GM21528 (cell line): ENCODE results near the gene CLIC5.

Source experiments
- ATAC-seq: cut with Tn5 transposase; IDR thresholded peaks from one replicate; pipeline ENCODE4 v1.9.1; 2021; ENCODE audit warnings: mild to moderate bottlenecking, moderate library complexity; ENCODE audit not compliant: unreplicated experiment, low FRiP score

CLIC5 gene

DNA sequence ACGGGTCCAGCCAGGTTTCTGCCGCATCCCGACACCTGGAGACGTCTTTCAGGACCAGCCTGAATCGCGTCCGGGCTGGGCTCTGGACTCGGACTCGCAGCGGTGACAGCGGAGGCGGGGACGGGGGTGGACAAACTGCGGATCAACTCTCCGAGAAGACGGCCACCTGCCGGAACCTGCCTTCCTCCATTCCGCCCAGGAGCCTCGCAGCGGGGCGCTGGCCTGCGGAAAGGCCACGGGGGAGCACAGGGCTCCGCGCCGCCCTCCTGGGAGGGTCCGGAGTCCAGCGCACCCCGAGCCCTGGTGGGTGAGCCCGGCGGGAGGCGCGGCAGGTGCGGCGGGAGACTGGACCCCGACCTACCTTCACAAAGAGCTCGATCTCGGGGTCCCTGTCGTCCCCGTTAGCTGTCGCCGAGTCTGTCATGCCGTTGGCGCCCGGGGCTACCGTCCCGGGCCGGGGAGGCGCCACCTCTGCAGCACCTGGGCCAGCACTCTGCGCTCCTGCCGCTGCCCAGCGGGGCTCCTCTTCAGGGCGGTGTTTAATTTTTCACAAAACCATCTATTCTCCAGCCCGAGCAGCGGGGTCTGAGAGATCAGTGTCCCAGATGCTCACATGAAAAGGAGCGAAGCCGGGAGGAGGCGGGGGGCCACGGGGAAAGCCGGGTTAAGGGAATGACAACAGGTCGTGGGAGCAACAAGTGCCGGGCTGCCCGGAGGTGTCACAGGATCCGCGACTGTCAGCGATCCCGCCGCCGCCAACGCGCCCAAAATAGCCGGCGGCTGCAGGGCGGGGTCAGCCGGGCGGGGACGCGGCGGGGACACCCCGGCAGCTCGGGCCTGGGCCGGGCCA is at the start of gene CLIC5:
CLIC5 (minus strand) TSS at position 742 of the 850 bp plus-strand sequence; CDS start at position 424, 318 bp downstream.
- ATAC-seq = no peak

DNA sequence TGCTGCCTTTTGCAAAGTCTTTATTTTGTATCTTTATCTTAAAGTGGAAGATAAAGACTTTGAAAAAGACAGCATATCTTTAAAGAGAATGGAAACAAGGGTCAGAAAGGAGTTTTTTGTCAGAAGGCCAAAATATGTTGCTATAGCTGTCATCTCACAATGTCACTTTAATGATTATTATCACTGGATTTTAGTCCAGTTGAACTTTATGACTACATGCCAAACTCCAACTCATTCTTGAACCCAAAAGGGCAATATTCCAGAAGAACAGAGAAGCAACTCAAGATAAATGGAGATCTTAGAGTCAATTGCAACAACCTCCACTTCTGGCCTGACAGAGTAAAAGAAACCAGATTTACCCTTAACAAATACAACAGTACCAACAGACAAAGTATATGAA is 47.3 kb upstream of the CLIC5 start:
- no peak for ATAC-seq

DNA sequence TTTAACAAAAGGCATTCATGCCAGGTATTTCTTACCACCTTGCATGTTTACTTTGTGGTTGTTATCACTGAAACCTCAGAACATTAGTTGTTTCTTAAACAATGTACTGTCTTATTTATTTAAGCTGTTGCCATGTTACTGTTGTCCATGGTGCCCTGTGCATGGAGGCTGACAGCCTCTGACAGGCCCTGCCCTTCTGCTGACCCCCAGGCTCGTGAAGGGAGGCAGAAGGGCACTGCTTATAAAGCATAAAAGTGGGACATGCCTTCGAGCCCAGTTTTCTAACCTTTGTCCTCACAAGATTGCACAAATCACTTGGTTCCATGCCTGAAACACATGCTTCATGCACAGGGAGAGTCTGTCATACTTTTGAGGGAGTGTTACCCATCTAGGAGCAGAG is 46.7 kb upstream of the CLIC5 start:
- ATAC-seq = no peak

DNA sequence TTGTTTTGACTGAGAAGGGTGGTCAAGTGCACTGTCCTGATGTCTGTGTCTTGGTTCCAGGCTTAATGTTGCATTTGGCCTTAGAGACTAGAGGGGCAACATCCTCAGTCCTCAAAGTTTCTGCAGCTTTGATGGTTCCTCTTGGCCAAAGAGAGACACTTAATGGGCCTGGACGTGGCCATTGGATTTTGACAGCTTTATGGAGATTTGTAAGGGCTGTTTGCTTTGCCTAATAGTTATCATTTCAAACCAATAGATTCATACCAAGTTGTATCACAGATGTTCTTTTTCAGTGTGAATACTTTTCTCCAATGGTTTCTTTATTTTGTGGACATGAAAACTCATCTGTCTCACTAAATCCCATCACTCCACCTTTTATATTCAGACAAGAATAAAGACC is 45.8 kb upstream of the CLIC5 start:
- ATAC-seq = no peak

DNA sequence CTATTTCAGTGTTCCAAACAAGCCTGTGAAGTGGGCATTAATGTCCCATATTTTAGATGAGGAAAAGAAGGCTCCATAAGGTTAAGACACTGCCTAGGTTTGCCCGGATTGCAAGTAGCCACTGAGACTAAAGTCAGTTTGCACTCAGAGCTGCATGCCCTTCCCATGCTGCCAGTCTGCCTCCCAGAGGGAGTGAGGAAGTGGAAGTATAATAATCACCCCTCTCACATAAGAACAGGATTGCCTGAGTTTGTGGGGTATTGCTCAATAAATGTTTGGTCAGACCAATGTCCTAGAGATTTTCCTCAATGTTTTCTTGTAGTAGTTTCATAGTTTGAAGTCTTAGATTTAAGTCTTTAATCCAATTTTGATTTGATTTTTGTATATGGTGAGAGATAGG is 43.9 kb upstream of the CLIC5 start:
- no peak for ATAC-seq

DNA sequence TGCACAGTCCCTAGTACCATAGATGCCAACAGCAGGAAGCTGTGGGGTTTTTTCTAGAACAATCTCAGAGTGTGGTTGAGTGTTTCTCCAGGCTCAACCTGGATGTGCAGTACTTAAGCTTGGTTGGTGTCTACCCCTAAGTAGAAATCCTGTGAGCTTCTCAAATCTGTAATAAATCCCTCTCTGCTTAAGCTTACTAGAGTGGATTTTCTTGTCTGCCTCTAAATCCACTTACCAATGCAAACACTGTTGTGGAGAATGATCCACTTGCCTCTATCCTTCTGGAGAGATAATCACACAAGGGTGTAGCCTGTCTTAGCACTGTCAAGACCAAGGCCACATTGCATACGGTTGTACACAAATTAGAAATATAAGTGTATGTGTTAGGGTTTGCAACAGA is 43.3 kb upstream of the CLIC5 start:
- no peak for ATAC-seq

DNA sequence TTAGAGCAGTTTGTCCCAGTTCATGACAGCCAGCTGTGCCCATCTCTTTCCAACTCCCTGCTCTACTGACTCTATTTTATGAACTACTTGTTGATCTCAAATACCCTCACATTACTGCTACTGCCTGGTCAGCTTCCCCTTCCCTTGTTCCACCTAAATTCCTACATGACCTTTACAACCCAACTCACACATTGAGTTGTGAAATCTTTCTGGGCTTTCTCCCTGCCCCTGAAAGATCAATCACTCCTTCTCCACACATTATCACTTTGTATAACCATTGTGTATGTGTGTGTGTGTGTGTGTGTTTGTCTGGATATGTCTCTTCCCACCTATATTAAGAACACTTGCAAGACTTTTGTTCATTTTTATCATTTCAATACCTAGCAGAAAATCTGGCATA is 42.1 kb upstream of the CLIC5 start:
- ATAC-seq = no peak

DNA sequence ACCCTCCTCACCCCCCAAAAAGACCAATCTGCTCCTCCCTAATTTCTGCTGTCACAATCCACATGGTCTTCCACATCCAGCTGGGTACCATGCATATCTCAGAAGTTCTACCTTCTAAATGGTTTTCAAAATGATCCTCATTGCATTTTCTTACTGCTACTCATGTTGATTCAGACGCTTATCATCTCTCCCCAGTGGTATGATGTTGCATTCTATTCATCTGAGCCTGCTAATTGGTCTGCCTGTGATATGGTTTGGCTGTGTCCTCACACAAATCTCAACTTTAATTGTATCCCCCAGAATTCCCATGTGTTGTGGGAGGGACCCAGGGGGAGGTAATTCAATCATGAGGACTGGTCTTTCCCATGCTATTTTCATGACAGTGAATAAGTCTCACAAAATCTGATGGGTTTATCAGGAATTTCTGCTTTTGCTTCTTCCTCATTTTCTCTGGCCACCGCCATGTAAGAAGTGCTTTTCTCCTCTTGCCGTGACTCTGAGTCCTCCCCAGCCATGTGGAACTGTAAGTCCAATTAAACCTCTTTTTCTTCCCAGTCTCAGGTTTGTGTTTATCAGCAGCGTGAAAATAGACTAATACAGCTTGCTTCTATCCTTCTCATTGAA is 41.4 kb upstream of the CLIC5 start:
- no peak for ATAC-seq

DNA sequence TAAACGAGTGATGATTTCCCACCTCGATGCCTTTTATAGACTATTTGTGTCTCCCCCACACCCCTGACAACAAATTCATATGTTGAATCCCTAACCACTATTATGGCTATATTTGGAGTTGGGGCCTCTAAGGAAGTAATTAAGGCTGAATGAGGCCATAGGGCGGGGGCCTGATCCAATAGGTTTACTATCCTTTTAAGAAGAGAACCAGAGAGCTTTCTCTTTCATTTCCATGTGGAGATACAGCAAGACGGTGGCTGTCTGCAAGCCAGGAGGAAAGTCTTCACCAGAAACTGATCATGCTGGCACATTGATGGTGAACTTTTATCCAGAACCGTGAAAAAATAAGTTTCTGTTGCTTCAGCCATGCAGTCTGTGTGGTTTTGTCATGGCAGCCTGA is 38.9 kb upstream of the CLIC5 start:
- no peak for ATAC-seq

DNA sequence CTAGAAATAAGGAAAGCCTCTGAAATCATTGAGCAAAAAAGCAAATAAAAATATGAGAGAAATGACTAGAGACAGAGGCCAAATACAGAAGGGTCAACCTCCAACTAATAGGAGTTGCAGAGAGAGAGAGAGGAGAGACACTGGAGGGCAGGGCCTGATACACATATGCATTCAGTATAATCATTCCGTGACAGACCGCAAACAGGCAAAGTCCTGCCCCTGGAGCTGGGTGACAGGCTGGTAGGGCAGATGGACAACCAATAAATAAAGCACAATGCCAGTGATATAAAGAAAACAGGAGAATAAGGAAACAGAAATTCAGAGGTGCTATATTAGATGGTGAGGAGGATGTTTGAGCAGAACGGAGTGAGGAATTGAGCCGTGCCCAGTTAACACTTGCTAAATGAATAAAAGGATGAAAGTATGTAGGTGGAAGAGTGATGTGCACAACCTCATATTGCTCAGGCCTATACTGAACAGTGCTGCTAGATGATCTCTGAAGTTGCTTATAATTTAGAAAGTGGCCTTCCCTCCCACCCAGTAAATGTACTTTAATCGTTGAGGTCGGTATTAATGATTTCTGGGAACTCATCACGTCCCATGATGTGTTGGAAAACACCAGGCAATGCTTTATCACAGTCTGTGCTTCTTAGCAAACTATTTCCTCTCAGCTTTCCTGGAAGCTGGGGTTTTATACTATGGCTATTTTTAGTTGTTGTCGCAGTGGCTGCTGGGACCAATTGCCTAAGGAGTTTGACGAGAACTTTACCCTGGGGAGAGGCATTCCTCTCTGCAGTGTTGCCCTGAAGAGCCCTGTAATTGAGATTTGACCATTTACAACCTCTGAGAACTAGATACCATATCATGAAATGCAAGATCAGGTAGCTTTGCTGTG is 37.6 kb upstream of the CLIC5 start:
- no peak for ATAC-seq

DNA sequence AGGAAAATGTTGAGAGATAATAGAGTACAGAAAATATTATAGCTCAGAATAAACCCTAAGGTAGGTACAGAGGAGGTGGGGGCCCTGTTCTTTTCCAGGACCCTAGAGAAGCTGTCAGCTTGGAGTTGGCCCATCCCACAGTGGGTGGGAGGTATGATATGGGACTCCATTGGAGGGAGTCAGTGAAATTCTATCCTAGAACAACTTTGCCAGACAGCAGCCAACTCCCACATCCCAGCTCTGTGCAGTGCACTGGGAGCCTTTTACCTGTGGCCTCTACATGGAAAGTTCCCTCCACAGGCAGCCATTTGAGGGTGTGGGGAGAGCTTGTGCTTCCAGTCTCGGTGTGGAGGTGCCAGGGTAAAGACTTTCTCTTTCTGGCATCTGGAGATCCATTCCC is 36.8 kb upstream of the CLIC5 start:
- ATAC-seq = no peak

DNA sequence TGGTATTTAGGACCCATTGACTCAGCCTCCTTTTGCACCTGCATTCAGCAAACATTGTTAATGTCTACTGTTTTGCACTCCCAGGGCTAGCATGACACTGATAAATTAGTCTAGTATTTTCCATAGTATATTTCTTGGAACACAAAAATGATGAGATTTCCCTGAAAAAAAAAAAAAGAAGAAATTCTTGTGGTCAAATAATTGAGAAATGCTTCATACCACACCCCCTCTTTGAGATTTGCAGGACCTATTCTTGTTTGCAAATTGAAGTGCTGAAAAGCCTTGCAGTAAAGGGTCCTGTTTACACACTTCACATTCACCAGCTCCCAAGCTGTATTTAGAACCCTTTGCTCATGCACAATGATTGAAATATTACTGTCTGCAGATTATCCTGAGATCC is 36.3 kb upstream of the CLIC5 start:
- ATAC-seq = no peak

DNA sequence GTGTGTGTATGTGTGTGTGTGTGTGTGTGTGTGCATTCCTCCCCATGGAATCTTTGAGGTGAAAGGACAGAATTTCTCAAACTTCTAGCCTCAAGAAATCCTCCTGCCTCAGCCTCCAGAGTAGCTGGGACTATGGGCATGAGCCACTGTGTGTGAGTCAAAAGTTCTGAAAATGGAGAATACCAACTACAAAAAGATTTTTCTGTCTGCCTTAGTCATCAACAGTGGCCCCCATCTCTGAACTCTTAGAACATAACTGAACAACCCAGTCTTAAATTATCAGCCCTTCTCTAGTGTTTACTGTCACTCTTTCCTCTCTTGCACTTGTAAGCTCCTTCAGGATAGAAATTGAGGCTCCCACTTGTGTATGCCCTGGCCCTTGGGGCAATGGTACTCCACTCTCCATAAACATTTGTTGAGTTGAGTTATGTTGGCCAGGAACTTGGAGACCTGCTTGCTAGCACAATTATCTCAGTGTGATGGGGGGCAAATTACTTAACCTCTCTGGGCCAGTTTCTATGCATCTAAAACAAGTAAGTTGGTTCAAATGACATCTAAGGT is 35.3 kb upstream of the CLIC5 start:
- ATAC-seq = no peak

DNA sequence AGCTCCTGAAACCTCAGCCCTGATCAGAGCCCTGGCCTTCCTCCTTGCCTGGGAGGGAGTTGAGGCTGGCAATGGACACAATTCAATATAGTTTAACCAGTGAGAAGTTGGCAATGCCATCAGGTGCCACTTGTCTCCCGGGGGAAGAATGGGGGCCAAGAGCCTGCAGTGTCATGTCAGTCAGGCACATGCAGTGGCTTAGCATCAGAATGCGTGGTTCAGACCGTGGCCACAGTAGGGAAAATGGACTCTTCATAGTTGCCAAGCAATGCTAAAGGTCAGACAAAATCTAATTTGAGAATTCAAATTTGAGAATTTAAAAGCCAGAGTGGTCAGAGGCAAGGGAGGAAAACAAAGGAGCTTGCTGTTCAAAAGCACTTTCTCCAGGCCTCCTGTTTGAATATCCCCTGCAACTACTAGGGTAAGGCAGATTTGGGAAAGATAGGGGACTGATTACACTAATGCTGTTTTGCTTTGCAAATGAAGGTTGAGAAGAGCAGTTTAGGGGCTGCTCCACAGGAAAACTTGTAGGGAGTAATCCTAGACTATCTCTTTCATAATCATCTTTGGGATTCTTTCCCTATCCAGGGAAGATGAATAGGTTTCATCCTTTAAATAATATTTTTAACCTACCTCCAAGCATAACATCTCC is 33.1 kb upstream of the CLIC5 start:
- ATAC-seq = no peak

DNA sequence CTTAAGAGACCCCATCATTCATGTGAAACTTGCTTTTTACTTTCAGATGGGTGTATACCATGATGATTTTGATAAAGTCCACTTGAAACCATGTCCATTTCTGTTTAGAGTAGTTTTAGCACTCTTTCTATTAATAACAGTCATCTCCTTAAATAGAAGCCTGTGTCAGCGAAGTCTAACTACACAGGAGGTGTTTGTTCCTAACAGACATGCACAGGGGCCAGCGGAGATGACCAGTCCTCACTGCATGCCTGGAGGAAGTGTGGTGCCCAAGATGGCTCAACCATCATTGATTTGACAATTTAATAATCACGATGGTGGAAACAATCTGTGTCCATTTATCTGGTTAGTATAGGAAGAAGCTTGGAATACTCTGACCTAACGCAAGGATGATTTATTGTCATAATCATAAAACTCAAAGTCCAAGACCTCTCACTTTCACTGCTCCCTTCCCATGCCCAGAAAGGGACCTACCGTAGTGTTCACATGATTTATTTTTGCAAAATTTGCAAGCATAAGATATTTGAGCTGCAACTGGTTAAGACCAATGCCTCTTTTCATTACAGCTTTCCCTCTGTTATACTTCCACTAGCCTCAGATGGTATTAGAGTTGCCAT is 31.0 kb upstream of the CLIC5 start:
- ATAC-seq = no peak

DNA sequence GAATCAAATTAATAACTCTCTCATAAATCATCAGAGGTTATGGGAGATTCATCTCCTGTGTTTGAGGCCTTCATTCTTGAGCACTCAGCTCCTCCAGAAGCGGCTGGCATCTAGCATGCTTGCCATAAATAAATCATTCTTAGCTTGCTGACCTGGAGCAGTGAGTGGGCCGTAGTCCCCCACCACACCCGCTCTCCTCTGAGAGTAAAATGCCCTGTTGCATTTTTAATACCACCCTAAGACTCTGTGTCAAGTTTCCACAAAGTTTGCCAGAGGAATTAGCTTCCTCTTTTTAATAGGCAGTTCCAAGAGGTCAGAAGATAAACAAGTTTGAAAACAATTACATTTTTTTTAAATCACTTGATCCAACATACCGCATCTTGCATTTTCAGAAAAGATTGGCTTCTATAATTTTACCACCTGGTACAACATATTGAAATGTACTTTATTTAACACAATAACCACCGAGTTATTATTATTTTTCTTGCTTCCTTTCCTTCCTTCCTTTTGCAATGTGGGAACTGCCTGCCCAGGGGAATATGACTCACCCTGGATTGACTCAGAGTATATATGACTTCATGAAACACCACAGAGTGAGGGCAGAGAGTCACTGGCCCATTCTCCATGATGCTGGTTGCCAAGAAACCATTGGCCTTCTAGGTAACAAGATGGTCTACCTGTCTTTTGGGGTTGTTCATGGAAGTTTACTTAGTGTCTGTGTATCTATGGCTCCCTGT is 29.4 kb upstream of the CLIC5 start:
- ATAC-seq = no peak

DNA sequence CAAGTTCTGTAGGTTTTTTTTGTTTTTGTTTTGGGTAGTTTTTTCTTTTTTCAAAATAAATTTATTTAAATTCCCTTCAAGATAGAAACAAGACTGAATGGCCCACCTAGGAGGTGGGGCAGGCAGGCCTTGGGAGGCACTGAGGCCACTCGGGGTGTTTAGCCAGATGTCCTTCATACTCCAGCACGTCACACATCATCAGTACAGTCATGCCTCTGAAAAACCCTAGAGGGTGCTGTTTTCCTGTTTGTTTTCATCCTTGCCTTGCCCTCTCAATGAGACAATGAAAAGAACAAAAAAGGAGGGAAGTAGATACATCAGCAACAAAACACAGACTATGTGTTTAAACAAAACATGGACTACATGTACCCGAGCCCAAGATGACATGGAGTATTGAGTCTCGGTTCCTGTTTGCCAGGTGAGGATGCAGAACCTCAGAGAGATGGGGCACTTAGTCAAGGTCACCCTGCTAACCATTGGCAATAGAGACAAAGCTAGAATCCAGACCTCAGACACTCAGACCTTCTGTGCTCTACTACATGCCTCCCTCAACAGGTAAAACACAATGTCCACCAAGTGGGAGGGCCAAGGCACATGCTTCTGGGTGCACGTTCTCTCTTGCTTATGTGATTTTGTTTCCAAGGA is 26.8 kb upstream of the CLIC5 start:
- ATAC-seq = no peak

DNA sequence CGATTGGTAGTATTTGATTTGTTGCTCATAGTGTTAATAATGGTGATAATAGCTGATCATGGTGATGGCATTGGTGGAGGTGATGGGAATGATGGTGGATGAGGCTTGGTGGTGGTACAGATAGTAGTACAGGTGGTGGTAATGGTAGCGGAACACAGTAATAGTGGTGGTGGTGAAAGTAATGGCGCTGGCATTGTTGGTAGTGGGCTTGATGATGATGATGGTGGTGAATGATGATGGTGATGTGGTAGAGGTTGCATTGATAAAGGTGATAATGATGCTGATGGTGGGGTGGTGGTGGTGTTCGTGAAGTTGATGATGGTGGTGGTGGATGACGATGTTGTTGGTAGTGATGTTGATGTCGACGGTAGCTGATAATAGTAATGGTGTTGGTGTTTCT is 24.6 kb upstream of the CLIC5 start:
- no peak for ATAC-seq

DNA sequence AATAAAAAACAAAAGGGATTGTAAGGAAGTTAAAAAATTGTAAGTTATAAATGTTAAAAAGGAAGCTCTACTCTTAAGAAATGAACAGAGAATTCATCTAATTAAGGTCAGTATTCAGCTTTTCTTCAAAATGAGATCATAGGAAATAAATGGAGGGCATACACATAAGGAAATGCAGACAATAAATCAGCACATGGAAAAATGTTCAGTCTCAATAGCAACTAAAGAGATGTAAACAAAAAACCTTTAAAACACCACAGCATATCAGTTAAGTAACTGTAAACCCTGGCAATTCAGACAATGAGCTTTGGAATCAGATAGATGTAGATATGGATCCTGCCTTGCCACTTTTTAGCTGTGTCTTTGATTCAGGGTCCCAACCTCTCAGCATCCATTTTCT is 24.0 kb upstream of the CLIC5 start:
- ATAC-seq = no peak
